ENCODE measurements around the gene POGZ. TPM values are rescaled to one million over a fixed set of nuclear protein-coding genes. Genes with fewer than 3 reads are reported as not detected.

The POGZ gene
- total RNA-seq, 1 experiment from 2014 or later, result 102 TPM

- Mint-ChIP-seq H3K9me3 (no peaks in the 10 kb centered on the region; a peak in 1 of 5 replicates), H3K4me1 (peaks cover 4 to 6% of the 10 kb centered on the region in 2 experiments; a peak in 3 of 4 replicates), H3K4me3 (no peak overlapping the region), H3K27ac (no peak overlapping the region; a peak in 1 of 7 replicates), H3K36me3 (ENCODE audit: insufficient read depth in 1 of 3, low read depth in 3 of 3) (no peaks in the 10 kb centered on the region), H3K27me3 (ENCODE audit: low read depth) (peaks cover 3% of the 10 kb centered on the region)
- Histone ChIP-seq H3K23ac (ENCODE audit: insufficient read length, low read depth, low read length) (no peak overlapping the region), H3K18ac (ENCODE audit: insufficient read length, low read depth, low read length) (no peak overlapping the region), H4K5ac (ENCODE audit: insufficient read length, low read depth, low read length) (no peak overlapping the region), H3K4ac (ENCODE audit: low read depth, low read length) (no peak overlapping the region), H3K79me1 (ENCODE audit: insufficient read depth, low read depth, low read length, poor library complexity, severe bottlenecking) (no peaks in the 10 kb centered on the region), H3K14ac (ENCODE audit: insufficient read depth, low read length) (no peak overlapping the region), H2AFZ (ENCODE audit: low read length) (no peak overlapping the region), H2BK15ac (ENCODE audit: low read depth, low read length) (no peak overlapping the region), H3T11ph (ENCODE audit: low read length) (no peak overlapping the region), H3K4me1 (ENCODE audit: insufficient read depth, low read length) (no peaks in the 10 kb centered on the region), H4K20me1 (ENCODE audit: control insufficient read depth, insufficient read depth, insufficient read length) (no peaks in the 10 kb centered on the region), H4K91ac (ENCODE audit: insufficient read length, low read depth, low read length) (no peak overlapping the region), H4K8ac (replicated peaks; ENCODE audit: insufficient read length, low read depth, low read length) (no peak overlapping the region), H2BK20ac (ENCODE audit: low read depth, low read length, poor library complexity, severe bottlenecking) (no peak overlapping the region), H3K9ac (ENCODE audit: extremely low read depth, insufficient read length, low read length) (no peak overlapping the region), H2BK120ac (ENCODE audit: low read depth, low read length, poor library complexity, severe bottlenecking) (no peak overlapping the region), H3K79me2 (ENCODE audit: insufficient read depth, low read length) (no peaks in the 10 kb centered on the region), H2BK12ac (ENCODE audit: insufficient read length, low read depth, low read length) (no peak overlapping the region), H3K9me3 (ENCODE audit: control insufficient read depth, low read depth, low read length) (no peaks in the 10 kb centered on the region), H3K27ac (ENCODE audit: insufficient read length, low read depth, low read length) (no peak overlapping the region), H2BK5ac (ENCODE audit: insufficient read length, low read length) (no peak overlapping the region), H2AK5ac (ENCODE audit: insufficient read length, low read length) (no peak overlapping the region), H3K4me2 (ENCODE audit: insufficient read depth, insufficient read length, low read length) (no peak overlapping the region), H3K56ac (ENCODE audit: insufficient read length, low read depth, low read length) (no peak overlapping the region), H3K23me2 (ENCODE audit: insufficient read length, low read depth, low read length, poor library complexity, severe bottlenecking) (no peaks in the 10 kb centered on the region), H3K27me3 (ENCODE audit: insufficient read depth, low read length) (no peaks in the 10 kb centered on the region)
- no peak for TF ChIP-seq CTCF (conservative IDR thresholded peaks at IDR 0.05)
- DNase-seq, result no peak
- WGBS (ENCODE audit: extremely low coverage, insufficient read length, low lambda C conversion rate), result no CpG with 5 or more reads among the region's 1 CpG
Measured at GRCh38 chr1:151492120-151492519, 32.8 kb upstream of the POGZ start.

Data from H9 (cell line).